Medulla oblongata (tissue), 1 donor: ENCODE data around the gene RAP1GAP.

Experiments used
- DNase-seq: peaks from one replicate; pipeline ENCODE4 v3.0.0-alpha.2; 2015; ENCODE audit errors: extremely low spot score

RAP1GAP gene

GRCh38 chr1:21610027-21610426 is 59.1 kb downstream of the RAP1GAP start:
- no peak for DNase-seq

GRCh38 chr1:21608798-21609197 is 60.4 kb downstream of the RAP1GAP start:
- DNase-seq, result no peak

GRCh38 chr1:21607549-21608529 is 61.3 kb downstream of the RAP1GAP start:
- no peak for DNase-seq

GRCh38 chr1:21605964-21606705 is 63.0 kb downstream of the RAP1GAP start:
- no peak for DNase-seq

- no peak for DNase-seq
Measured at GRCh38 chr1:21605012-21605715, 64.0 kb downstream of the RAP1GAP start.

GRCh38 chr1:21604208-21604957 is 64.8 kb downstream of the RAP1GAP start:
- no peak for DNase-seq

GRCh38 chr1:21603177-21604138 is 65.7 kb downstream of the RAP1GAP start:
- no peak for DNase-seq

GRCh38 chr1:21601278-21602048 is 67.7 kb downstream of the RAP1GAP start:
- no peak for DNase-seq

- no peak for DNase-seq
Measured at GRCh38 chr1:21599402-21599801, 69.8 kb downstream of the RAP1GAP start.

- DNase-seq, result no peak
Measured at GRCh38 chr1:21598904-21599303, 70.3 kb downstream of the RAP1GAP start.

GRCh38 chr1:21598417-21598816 is 70.7 kb downstream of the RAP1GAP start:
- DNase-seq, result no peak

GRCh38 chr1:21597753-21598152 is 71.4 kb downstream of the RAP1GAP start:
- no peak for DNase-seq

GRCh38 chr1:21596628-21597027 is 72.5 kb downstream of the RAP1GAP start:
- no peak for DNase-seq

GRCh38 chr1:21596174-21596573 is 73.0 kb downstream of the RAP1GAP start:
- no peak for DNase-seq

GRCh38 chr1:21594935-21595897 is 73.9 kb downstream of the RAP1GAP start:
- peak; percentile 35 for DNase-seq

- no peak for DNase-seq
Measured at GRCh38 chr1:21594501-21594900, 74.7 kb downstream of the RAP1GAP start.

GRCh38 chr1:21593231-21593630 is 75.9 kb downstream of the RAP1GAP start:
- no peak for DNase-seq
